Measurements from ENCODE around the gene CTNND2. TPM values are rescaled to one million over a fixed set of nuclear protein-coding genes. Genes with fewer than 3 reads are reported as not detected.

The CTNND2 gene
- total RNA-seq, 1 experiment from 2014 or later = 7.0 TPM

DNA sequence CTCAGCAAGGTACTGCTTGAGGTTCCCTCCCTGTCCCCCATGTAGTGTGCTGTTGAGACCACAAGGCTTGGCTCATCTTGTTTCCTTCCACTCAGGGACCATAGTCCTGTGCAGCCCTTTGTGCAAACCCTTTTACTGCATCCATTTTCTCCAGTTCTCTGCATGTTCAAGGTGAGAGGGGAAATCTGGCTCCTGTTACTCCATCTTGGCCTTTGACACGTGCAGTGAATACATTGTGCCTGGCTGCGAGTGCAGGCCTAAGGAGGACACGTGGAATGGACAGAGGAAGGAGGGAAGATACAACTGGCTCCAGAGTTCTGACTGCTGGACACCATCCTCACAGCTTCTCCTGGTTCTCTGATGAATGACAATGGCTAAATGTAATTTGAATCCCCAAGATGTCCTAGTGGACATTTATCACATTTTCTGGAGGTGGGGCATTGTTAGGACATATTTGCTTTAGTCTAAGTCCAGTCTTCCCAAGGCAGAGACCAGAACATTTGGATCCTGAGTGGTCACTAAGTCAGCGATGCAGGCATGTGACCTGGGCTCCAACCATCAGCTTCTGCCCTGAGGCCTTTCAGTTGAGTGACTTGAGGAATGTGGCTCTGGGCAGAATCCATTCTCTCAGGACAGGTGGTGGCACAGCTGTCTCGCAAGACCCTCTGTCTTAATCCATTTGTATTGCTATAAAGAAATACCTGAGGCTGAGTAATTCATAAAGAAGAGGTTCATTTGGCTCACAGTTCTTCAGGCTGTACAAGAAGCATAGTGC lies 954.2 kb downstream of the CTNND2 start:
- Histone ChIP-seq H4K8ac (replicated peaks; ENCODE audit: insufficient read length, low read depth, low read length) (no peak overlapping the region), H4K91ac (ENCODE audit: insufficient read length, low read depth, low read length) (no peak overlapping the region), H3K23ac (ENCODE audit: insufficient read length, low read depth, low read length) (no peak overlapping the region), H3T11ph (ENCODE audit: low read length) (no peak overlapping the region), H2BK5ac (ENCODE audit: insufficient read length, low read length) (no peak overlapping the region), H2BK15ac (ENCODE audit: low read depth, low read length) (no peak overlapping the region), H3K9ac (ENCODE audit: extremely low read depth, insufficient read length, low read length) (no peak overlapping the region), H3K23me2 (ENCODE audit: insufficient read length, low read depth, low read length, poor library complexity, severe bottlenecking) (no peaks in the 10 kb centered on the region), H2BK12ac (ENCODE audit: insufficient read length, low read depth, low read length) (no peak overlapping the region), H4K20me1 (ENCODE audit: control insufficient read depth, insufficient read depth, insufficient read length) (no peaks in the 10 kb centered on the region), H3K27me3 (ENCODE audit: insufficient read depth, low read length) (no peaks in the 10 kb centered on the region), H3K9me3 (ENCODE audit: control insufficient read depth, low read depth, low read length) (no peaks in the 10 kb centered on the region), H3K27ac (ENCODE audit: insufficient read length, low read depth, low read length) (no peak overlapping the region), H3K4me2 (ENCODE audit: insufficient read depth, insufficient read length, low read length) (no peak overlapping the region), H2AFZ (ENCODE audit: low read length) (no peak overlapping the region), H3K79me1 (ENCODE audit: insufficient read depth, low read depth, low read length, poor library complexity, severe bottlenecking) (no peaks in the 10 kb centered on the region), H3K4me1 (ENCODE audit: insufficient read depth, low read length) (no peaks in the 10 kb centered on the region), H3K56ac (ENCODE audit: insufficient read length, low read depth, low read length) (no peak overlapping the region), H2BK20ac (ENCODE audit: low read depth, low read length, poor library complexity, severe bottlenecking) (no peak overlapping the region), H3K18ac (ENCODE audit: insufficient read length, low read depth, low read length) (no peak overlapping the region), H4K5ac (ENCODE audit: insufficient read length, low read depth, low read length) (no peak overlapping the region), H3K4ac (ENCODE audit: low read depth, low read length) (no peak overlapping the region), H2BK120ac (ENCODE audit: low read depth, low read length, poor library complexity, severe bottlenecking) (no peak overlapping the region), H3K14ac (ENCODE audit: insufficient read depth, low read length) (no peak overlapping the region), H2AK5ac (ENCODE audit: insufficient read length, low read length) (no peak overlapping the region), H3K79me2 (ENCODE audit: insufficient read depth, low read length) (no peaks in the 10 kb centered on the region)
- TF ChIP-seq, protein P1, sequence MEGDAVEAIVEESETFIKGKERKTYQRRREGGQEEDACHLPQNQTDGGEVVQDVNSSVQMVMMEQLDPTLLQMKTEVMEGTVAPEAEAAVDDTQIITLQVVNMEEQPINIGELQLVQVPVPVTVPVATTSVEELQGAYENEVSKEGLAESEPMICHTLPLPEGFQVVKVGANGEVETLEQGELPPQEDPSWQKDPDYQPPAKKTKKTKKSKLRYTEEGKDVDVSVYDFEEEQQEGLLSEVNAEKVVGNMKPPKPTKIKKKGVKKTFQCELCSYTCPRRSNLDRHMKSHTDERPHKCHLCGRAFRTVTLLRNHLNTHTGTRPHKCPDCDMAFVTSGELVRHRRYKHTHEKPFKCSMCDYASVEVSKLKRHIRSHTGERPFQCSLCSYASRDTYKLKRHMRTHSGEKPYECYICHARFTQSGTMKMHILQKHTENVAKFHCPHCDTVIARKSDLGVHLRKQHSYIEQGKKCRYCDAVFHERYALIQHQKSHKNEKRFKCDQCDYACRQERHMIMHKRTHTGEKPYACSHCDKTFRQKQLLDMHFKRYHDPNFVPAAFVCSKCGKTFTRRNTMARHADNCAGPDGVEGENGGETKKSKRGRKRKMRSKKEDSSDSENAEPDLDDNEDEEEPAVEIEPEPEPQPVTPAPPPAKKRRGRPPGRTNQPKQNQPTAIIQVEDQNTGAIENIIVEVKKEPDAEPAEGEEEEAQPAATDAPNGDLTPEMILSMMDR (conservative IDR thresholded peaks at IDR 0.05) = no peak
- Mint-ChIP-seq H3K27ac (no peak overlapping the region; a peak in 1 of 7 replicates), H3K9me3 (peaks cover 0 to 4% of the 10 kb centered on the region in 2 experiments; a peak in 2 of 5 replicates), H3K36me3 (ENCODE audit: insufficient read depth in 1 of 3, low read depth in 3 of 3) (no peaks in the 10 kb centered on the region; a peak in 1 of 7 replicates), H3K4me1 (peaks cover 2 to 3% of the 10 kb centered on the region in 2 experiments; a peak in 3 of 4 replicates), H3K27me3 (ENCODE audit: low read depth) (peaks cover 3% of the 10 kb centered on the region), H3K4me3 (no peak overlapping the region)
- no CpG with 5 or more reads among the region's 5 CpGs for WGBS (ENCODE audit: extremely low coverage, insufficient read length, low lambda C conversion rate)
- no peak for DNase-seq
